B cell (primary cell): Measurements from ENCODE around the gene CRYBG3. TPM values are rescaled to one million over a fixed set of nuclear protein-coding genes. Genes with fewer than 3 reads are reported as not detected.
"Not testable (repeated sequence)": the region's sequence is repeated elsewhere in the genome, so short reads cannot be mapped to it uniquely, and the experiment has no call there.

Source experiments
- ATAC-seq: fragments of 200-7000 bp; cut with Tn5 transposase; one replicate; pipeline ENCODE4 v1.10.0; 2021; ENCODE audit warnings: low read depth, mild to moderate bottlenecking, moderate number of reproducible peaks, moderate library complexity
- CTCF ChIA-PET: fragments of 350-600 bp; sonication (Branson Sonifier 250); formaldehyde crosslinking; loops from one replicate; lab custom pipeline; 2021; ENCODE audit warnings: antibody characterized with exemption, inconsistent platforms; lab: Charles Lee
- POLR2A ChIA-PET: fragments of 350-600 bp; sonication (Branson Sonifier 250); formaldehyde crosslinking; loops from one replicate; lab custom pipeline; 2021; ENCODE audit warnings: antibody characterized with exemption; lab: Charles Lee
- DNase-seq: peaks from one replicate; pipeline ENCODE4 v3.0.0; 2013
- H2AFZ ChIP-seq: 2 replicates; pipeline ENCODE4 v1.6.1; 2012; ENCODE audit warnings: mild to moderate bottlenecking, low read depth, low read length; ENCODE audit not compliant: insufficient read depth, poor library complexity, severe bottlenecking
- H3K27ac ChIP-seq, 2 donors: 1 replicate in 1 of 2; 2 replicates in 1 of 2; pipeline ENCODE4 v1.5.1; 2012 to 2013; ENCODE audit warnings: low read length in 2 of 2, mild to moderate bottlenecking in 2 of 2, moderate library complexity in 1 of 2
- H3K27me3 ChIP-seq, 4 experiments: fragments of 200-600 bp in 1 of 4; sonication (generic) in 1 of 4; replicated peaks in 1 of 4; 1 replicate in 2 of 4; 2 replicates in 2 of 4; pipeline versions ENCODE4 v1.6.1 to v1.7.0; 2013 to 2016; ENCODE audit warnings: low read length in 3 of 4, mild to moderate bottlenecking in 2 of 4, mixed read lengths in 1 of 4, moderate library complexity in 1 of 4; ENCODE audit not compliant: insufficient read depth in 4 of 4, control insufficient read depth in 3 of 4; ENCODE audit errors: control extremely low read depth in 1 of 4
- H3K36me3 ChIP-seq, 2 experiments: replicated peaks in 1 of 2; 1 replicate in 1 of 2; 2 replicates in 1 of 2; pipeline versions ENCODE4 v1.6.1 to v1.7.1; 2013; ENCODE audit warnings: low read length in 1 of 2; ENCODE audit not compliant: insufficient read depth in 2 of 2, control insufficient read depth in 1 of 2; ENCODE audit errors: control extremely low read depth in 1 of 2, extremely low read depth in 1 of 2
- H3K4me1 ChIP-seq, 2 donors: fragments of 200-600 bp in 1 of 2; sonication (generic) in 1 of 2; 1 replicate in 1 of 2; 2 replicates in 1 of 2; pipeline versions ENCODE4 v1.5.1 to v1.6.1; 2013 to 2017; ENCODE audit warnings: low read length in 2 of 2; ENCODE audit not compliant: control insufficient read depth in 2 of 2, insufficient read depth in 2 of 2
- H3K4me2 ChIP-seq: replicated peaks from 2 replicates; pipeline ENCODE3; 2012; ENCODE audit warnings: mild to moderate bottlenecking, low read depth, low read length; ENCODE audit not compliant: poor library complexity, severe bottlenecking
- H3K4me3 ChIP-seq, 5 experiments: fragments of 200-600 bp in 1 of 5; sonication (generic) in 1 of 5; 1 replicate in 3 of 5; 2 replicates in 2 of 5; pipeline versions ENCODE4 v1.5.1 to v1.7.0; 2011 to 2016; ENCODE audit warnings: low read length in 4 of 5, mild to moderate bottlenecking in 4 of 5, low read depth in 2 of 5, control low read depth in 1 of 5, moderate library complexity in 1 of 5; ENCODE audit not compliant: insufficient read depth in 1 of 5; ENCODE audit errors: control extremely low read depth in 1 of 5, extremely low read depth in 1 of 5
- H3K79me2 ChIP-seq: fragments of 200-600 bp; sonication (generic); one replicate; pipeline ENCODE4 v1.6.0; 2016; ENCODE audit warnings: low read length; ENCODE audit not compliant: control insufficient read depth, insufficient read depth
- H3K9ac ChIP-seq: fragments of 200-600 bp; sonication (generic); 2 replicates; pipeline ENCODE4 v1.6.1; 2017; ENCODE audit warnings: mild to moderate bottlenecking, low read length, moderate library complexity
- H3K9me3 ChIP-seq, 3 donors: one replicate each; pipeline versions ENCODE4 v1.6.1 to v1.7.1; 2013; ENCODE audit warnings: low read length in 2 of 3; ENCODE audit not compliant: control insufficient read depth in 2 of 3, insufficient read depth in 1 of 3; ENCODE audit errors: control extremely low read depth in 1 of 3
- H4K20me1 ChIP-seq: 2 replicates; pipeline ENCODE4 v1.6.0; 2012; ENCODE audit warnings: mild to moderate bottlenecking, low read length; ENCODE audit not compliant: insufficient read depth, control insufficient read depth, poor library complexity, severe bottlenecking
- H3K27ac Mint-ChIP-seq: one replicate; pipeline ENCODE4 v1.8.0; 2021; ENCODE audit warnings: mixed read lengths
- H3K27me3 Mint-ChIP-seq: one replicate; pipeline ENCODE4 v1.8.0; 2021; ENCODE audit warnings: mixed read lengths
- H3K4me1 Mint-ChIP-seq: one replicate; pipeline ENCODE4 v1.8.0; 2021; ENCODE audit warnings: mixed read lengths
- H3K4me3 Mint-ChIP-seq: one replicate; pipeline ENCODE4 v1.8.0; 2021; ENCODE audit warnings: mixed read lengths
- H3K9me3 Mint-ChIP-seq: one replicate; pipeline ENCODE4 v1.8.0; 2022; ENCODE audit warnings: mixed read lengths; ENCODE audit not compliant: insufficient read depth
- WGBS: methylation state at CpG from one replicate; pipeline ENCODE4 v1.1.5; 2013; ENCODE audit warnings: missing lambda C conversion rate; ENCODE audit not compliant: insufficient coverage; 5-methylcytosine and 5-hydroxymethylcytosine counted together
- intact Hi-C: fragments of 100-400 bp; cut with micrococcal nuclease; formaldehyde crosslinking; loops from one replicate; pipeline ENCODE4 v1.10.0; 2022
- polyA plus RNA-seq: library from polyadenylated mRNA; depleted of rRNA; stranded (reverse); fragments of >200 nt; gene quantifications from 2 replicates; pipeline ENCODE4 v1.2.3, GENCODE V29; 2012
- total RNA-seq, 2 donors: library from RNA; stranded (reverse); fragments of 120-200 nt in 1 of 2; gene quantifications; 1 replicate in 1 of 2; 2 replicates in 1 of 2; pipeline versions ENCODE4 v1.2.3 to v1.2.4, GENCODE V29; 2013 to 2022

Gene CRYBG3
- total and polyA plus RNA-seq, 2 donors (not counting 1 experiment from before 2014, with no cell fraction given), result 2.2 to 3.0 TPM

DNA sequence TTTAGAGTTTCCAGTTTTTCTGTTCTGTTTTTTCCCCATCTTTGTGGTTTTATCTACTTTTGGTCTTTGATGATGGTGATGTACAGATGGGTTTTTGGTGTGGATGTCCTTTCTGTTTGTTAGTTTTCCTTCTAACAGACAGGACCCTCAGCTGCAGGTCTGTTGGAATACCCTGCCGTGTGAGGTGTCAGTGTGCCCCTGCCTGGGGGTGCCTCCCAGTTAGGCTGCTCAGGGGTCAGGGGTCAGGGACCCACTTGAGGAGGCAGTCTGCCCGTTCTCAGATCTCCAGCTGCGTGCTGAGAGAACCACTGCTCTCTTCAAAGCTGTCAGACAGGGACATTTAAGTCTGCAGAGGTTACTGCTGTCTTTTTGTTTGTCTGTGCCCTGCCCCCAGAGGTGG, 88.0 kb downstream of the CRYBG3 start:
- H3K27me3 ChIP-seq, ATAC-seq, H3K27me3 Mint-ChIP-seq, H3K9me3 ChIP-seq, H3K4me1 Mint-ChIP-seq, H3K9me3 Mint-ChIP-seq, CTCF ChIA-PET, DNase-seq, H2AFZ ChIP-seq, H3K79me2 ChIP-seq, H3K4me3 Mint-ChIP-seq, H3K36me3 ChIP-seq, H3K9ac ChIP-seq, H3K4me3 ChIP-seq, H3K4me2 ChIP-seq, H4K20me1 ChIP-seq, H3K27ac Mint-ChIP-seq, POLR2A ChIA-PET, H3K27ac ChIP-seq, H3K4me1 ChIP-seq: not testable (repeated sequence)
- intact Hi-C loops, result loop anchor here (5.0 kb wide), 1 partner anchor 97 kb away; no protein-coding TSS in a partner anchor
- WGBS, result no CpG with 5 or more reads among the region's 3 CpGs

DNA sequence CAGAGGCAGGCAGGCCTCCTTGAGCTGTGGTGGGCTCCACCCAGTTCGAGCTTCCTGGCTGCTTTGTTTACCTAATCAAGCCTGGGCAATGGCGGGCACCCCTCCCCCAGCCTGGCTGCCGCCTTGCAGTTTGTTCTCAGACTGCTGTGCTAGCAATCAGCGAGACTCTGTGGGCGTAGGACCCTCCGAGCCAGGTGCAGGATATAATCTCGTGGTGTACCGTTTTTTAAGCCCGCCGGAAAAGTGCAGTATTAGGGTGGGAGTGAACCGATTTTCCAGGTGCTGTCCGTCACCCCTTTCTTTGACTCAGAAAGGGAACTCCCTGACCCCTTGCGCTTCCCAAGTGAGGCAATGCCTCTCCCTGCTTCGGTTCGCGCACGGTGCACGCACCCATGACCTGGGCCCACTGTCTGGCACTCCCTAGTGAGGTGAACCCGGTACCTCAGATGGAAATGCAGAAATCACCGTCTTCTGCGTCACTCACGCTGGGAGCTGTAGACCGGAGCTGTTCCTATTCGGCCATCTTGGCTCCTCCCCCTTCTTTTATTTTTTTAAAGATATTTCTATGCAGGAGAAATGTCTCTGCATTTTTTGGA, 88.5 kb downstream of the CRYBG3 start:
- H3K4me1 Mint-ChIP-seq, H2AFZ ChIP-seq, ATAC-seq, H3K27ac ChIP-seq, CTCF ChIA-PET, H3K4me1 ChIP-seq, H3K27ac Mint-ChIP-seq, H3K9me3 Mint-ChIP-seq, H3K27me3 ChIP-seq, H3K9me3 ChIP-seq, POLR2A ChIA-PET, H3K36me3 ChIP-seq, H3K79me2 ChIP-seq, H3K27me3 Mint-ChIP-seq, H4K20me1 ChIP-seq: not testable (repeated sequence)
- 81% methylated on average over 17 of the region's 24 CpGs for WGBS
- peak overlapping the region; percentile 22 for H3K9ac ChIP-seq
- DNase-seq, result peak; percentile 9
- H3K4me3 Mint-ChIP-seq, result peak overlapping the region; percentile 13
- peak overlapping the region; percentile 38 for H3K4me2 ChIP-seq
- intact Hi-C loops, result loop anchor here (5.0 kb wide), 1 partner anchor 97 kb away; no protein-coding TSS in a partner anchor
- H3K4me3 ChIP-seq, result peak overlapping the region in 2 of 5 experiments; percentile 35 to 43
